GM13977 (cell line): ENCODE results near the gene RPL13.

Source experiments
- DNase-seq: peaks from one replicate; pipeline ENCODE4 v3.0.0; 2012; ENCODE audit warnings: low spot score
- CTCF ChIP-seq: IDR thresholded peaks from 2 replicates; pipeline ENCODE4 v1.5.1; 2012; ENCODE audit warnings: mild to moderate bottlenecking, control low read depth; ENCODE audit not compliant: insufficient read depth; ENCODE audit errors: extremely low read depth, missing control alignments
- in situ Hi-C: fragments of 300-500 bp; cut with MboI; formaldehyde crosslinking; loops from one replicate; pipeline ENCODE4 v1.12.0; 2022; ENCODE audit warnings: low sequenced_read_pairs, low pct_unique_long_range_greater_than_20kb, mixed read lengths, inconsistent platforms; ENCODE audit not compliant: unreplicated experiment

RPL13 gene

DNA sequence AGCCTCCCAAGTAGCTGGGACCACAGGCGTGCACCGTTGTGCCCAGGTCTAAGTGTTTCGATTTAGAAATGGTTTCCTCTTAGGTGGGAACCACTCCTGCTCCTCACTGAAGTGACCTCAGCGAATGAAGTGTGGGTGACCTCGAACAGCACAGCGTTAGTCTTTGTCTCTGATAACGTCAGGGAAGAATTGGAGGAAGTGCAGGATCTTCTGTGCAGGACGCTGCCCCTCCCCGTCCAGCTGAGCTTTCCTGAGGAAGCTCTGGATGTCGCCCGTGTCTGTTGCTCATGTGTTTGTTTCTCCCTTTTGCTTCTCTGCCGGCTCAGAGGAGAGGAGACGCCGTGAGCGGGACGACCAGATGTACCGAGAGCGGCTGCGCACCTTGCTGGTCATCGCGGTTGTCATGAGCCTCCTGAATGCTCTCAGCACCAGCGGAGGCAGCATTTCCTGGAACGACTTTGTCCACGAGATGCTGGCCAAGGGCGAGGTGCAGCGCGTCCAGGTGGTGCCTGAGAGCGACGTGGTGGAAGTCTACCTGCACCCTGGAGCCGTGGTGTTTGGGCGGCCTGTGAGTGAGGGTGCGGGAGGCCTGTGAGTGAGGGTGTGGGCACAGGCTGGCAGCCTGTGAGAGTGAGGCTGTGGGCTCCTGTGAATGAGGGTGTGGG lies 36.7 kb upstream of the RPL13 start:
- no peak for DNase-seq
- in situ Hi-C loops, result no loop called here
- TF ChIP-seq CTCF, result no peak

- in situ Hi-C loops, result no loop called here
- TF ChIP-seq CTCF, result peak; percentile 45
- peak; percentile 65 for DNase-seq
Measured at GRCh38 chr16:89525146-89525913, 35.2 kb upstream of the RPL13 start.

GRCh38 chr16:89529097-89529496 lies 31.4 kb upstream of the RPL13 start:
- no peak for DNase-seq
- in situ Hi-C loops, result no loop called here
- TF ChIP-seq CTCF, result no peak

DNA sequence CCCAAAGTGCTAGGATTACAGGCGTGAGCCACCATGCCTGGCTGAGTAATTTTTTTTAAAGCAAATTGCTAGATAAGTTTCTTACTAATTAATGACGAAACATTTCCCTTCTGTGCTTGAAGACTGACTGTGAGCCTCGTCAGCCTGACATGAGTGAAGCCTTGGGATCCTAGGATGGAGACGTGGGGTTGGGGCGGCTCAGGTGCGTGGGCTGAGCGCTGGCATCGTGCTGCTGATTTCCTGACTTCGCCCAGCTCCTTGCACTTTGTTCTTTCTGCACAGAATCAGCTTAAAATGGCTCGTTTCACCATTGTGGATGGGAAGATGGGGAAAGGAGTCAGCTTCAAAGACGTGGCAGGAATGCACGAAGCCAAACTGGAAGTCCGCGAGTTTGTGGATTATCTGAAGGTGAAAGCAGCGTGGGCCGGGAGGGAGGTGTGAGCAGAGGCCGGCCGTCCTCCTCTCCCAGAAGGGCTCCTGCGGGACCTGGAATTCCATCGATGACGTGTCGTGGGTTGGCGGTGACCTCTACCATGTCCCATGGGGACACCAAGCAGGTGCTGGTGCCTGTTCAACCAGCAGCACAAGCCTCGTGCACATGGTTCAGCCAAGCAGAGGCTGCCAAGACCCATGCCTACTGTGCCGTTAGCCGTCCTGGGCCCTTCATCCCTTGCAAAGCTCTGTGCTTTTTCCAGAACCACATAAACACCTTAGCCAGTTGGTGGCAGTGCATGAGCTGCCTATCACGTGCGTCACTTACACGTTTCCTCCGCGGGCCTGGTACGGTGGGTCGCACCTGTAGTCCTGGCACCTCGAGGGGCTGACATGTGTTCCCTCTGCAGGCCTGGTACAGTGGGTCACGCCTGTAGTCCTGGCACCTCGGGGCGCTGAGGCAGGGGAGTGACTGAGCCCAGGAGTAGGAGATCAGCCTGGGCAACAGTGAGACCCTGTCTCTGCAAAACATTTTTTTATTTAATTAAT lies 29.8 kb upstream of the RPL13 start:
- no peak for DNase-seq
- TF ChIP-seq CTCF, result no peak
- in situ Hi-C loops, result no loop called here

DNA sequence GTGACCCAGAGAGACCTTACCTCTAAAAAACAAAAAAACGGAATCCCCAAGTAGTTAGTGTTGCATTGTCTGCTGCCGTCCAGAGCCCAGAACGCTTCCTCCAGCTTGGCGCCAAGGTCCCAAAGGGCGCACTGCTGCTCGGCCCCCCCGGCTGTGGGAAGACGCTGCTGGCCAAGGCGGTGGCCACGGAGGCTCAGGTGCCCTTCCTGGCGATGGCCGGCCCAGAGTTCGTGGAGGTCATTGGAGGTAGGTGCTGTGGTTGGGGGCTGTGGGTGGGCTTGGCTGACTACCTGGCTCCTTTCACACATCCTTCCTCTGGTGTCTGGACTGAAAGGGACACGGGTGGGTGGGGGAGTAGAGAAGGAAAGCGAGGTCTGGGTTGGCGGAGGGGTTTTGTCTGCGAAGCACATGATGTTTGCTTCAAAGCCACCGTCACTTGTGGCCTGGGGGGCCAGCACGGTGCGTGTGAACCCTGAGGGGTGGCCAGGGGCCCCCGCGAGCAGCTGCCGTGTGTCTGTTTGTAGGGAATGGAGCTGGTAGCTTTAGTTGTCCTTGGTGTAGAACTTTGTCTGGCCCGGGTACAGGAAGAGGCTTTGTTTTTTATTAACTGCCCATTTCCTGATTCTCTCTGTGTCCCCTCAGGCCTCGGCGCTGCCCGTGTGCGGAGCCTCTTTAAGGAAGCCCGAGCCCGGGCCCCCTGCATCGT lies 28.5 kb upstream of the RPL13 start:
- DNase-seq, result no peak
- in situ Hi-C loops, result no loop called here
- TF ChIP-seq CTCF, result no peak
